ENCODE measurements around the gene GRXCR1.

DNA sequence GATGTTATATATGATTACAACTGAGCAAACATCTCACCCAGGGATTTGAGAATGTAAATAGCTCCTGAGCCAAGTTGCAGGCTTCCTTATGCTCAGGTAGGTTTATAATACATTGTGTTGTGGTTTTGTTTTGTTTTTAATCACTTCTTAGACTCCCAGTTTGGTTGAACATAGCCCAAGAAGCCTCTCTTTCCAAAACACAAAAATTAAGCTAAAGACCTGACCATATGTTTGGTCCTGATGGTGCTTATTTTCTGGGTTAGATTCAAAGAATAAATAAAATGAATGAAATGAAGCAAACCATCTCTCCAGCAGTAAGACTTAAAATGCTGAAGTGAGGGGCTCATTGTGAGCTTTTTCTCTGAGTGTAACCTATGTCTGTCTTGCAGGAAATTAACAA is 93.5 kb downstream of the GRXCR1 start:
- TF ChIP-seq, protein P1, sequence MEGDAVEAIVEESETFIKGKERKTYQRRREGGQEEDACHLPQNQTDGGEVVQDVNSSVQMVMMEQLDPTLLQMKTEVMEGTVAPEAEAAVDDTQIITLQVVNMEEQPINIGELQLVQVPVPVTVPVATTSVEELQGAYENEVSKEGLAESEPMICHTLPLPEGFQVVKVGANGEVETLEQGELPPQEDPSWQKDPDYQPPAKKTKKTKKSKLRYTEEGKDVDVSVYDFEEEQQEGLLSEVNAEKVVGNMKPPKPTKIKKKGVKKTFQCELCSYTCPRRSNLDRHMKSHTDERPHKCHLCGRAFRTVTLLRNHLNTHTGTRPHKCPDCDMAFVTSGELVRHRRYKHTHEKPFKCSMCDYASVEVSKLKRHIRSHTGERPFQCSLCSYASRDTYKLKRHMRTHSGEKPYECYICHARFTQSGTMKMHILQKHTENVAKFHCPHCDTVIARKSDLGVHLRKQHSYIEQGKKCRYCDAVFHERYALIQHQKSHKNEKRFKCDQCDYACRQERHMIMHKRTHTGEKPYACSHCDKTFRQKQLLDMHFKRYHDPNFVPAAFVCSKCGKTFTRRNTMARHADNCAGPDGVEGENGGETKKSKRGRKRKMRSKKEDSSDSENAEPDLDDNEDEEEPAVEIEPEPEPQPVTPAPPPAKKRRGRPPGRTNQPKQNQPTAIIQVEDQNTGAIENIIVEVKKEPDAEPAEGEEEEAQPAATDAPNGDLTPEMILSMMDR (IDR thresholded peaks at IDR 0.05) = no peak
- TF ChIP-seq, protein P2, sequence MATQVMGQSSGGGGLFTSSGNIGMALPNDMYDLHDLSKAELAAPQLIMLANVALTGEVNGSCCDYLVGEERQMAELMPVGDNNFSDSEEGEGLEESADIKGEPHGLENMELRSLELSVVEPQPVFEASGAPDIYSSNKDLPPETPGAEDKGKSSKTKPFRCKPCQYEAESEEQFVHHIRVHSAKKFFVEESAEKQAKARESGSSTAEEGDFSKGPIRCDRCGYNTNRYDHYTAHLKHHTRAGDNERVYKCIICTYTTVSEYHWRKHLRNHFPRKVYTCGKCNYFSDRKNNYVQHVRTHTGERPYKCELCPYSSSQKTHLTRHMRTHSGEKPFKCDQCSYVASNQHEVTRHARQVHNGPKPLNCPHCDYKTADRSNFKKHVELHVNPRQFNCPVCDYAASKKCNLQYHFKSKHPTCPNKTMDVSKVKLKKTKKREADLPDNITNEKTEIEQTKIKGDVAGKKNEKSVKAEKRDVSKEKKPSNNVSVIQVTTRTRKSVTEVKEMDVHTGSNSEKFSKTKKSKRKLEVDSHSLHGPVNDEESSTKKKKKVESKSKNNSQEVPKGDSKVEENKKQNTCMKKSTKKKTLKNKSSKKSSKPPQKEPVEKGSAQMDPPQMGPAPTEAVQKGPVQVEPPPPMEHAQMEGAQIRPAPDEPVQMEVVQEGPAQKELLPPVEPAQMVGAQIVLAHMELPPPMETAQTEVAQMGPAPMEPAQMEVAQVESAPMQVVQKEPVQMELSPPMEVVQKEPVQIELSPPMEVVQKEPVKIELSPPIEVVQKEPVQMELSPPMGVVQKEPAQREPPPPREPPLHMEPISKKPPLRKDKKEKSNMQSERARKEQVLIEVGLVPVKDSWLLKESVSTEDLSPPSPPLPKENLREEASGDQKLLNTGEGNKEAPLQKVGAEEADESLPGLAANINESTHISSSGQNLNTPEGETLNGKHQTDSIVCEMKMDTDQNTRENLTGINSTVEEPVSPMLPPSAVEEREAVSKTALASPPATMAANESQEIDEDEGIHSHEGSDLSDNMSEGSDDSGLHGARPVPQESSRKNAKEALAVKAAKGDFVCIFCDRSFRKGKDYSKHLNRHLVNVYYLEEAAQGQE (IDR thresholded peaks at IDR 0.05; ENCODE audit: insufficient read depth in 1 of 2, low read depth in 2 of 2, low read length in 1 of 2) = no peak
- no peak for TF ChIP-seq SIN3A (IDR thresholded peaks at IDR 0.05; ENCODE audit: borderline replicate concordance, insufficient read depth, low read depth, low read length)
- TF ChIP-seq POLR2AphosphoS5 (IDR thresholded peaks at IDR 0.05; ENCODE audit: low read depth, low read length) = no peak

Data from Panc1 (cell line).